Measurements from ENCODE around the gene CITED1.

The CITED1 gene

DNA sequence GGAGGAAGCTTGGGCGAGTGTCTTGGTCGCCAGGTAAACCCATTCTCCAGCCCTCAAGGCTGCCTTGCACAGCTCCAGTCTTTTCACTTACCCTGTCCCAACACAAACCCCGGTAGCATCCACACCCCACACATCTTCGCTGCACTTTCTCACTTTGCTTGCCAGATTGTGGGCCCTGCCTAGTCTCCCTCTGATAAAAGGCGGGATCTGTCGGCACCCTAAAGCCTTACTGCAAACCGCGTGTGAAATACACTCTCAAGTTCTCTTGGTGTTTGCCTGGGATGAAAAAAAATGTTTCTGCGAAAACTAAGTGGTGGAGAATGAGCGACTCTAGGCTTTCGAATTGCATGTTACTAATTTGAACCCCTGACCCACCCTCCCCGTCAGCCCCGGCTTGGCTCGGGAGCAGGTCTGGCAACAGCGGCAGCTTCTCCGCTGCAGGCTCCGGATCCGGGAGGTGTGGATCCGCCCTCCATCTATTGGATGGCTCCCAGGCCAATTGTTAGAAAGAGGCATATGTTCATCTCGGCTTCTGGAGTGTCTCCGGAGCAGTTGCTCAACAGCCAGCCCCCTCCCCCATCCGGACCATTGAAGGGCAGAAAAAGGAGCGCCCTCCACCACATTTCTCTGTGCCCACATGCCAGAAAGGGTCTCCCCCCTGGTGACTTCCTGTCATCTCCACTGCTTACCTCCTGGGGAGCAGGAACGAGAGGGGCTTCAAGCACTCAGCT is 3.0 kb upstream of the CITED1 start:
- DNase-seq: peak in 1 of 4 experiments; percentile 1

DNA sequence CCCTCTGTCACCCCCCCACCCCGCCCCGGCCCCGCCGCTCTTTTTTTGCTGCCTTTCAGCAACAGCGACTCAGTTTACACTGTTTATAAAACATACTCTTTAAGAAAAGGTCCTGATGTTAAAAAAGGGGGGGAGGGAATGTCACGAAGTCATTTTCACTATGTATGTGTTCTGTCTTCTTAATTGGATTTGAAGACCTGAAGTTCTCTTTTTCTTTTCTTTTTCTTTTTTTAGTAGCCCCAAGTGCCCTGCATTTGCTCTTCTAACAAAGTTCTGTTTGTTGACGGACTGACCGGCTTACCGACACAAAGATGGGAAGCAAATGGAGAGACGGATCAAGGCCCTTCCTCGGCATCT is 2.5 kb upstream of the CITED1 start:
- no peak for DNase-seq

DNA sequence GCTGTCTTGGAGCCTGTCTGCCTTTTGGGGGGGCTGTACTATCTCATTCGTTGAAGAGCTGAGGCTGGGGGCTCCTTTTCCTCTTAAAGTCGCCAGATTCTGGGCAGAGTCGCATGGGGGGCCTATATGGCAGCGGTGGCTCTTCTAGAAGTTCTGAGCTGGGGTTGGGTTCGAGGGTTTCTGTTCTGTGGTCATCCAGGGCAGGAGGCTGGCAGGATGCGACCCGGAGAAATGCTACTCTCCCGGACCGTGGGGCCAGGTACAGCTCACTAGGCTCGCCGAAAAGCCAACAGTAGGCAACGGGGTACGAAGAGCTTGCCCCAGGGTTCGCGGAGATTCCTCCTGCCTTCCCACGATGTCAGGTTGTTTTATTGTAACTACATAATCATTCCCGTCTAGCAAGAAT is 1.9 kb upstream of the CITED1 start:
- no peak for DNase-seq

DNA sequence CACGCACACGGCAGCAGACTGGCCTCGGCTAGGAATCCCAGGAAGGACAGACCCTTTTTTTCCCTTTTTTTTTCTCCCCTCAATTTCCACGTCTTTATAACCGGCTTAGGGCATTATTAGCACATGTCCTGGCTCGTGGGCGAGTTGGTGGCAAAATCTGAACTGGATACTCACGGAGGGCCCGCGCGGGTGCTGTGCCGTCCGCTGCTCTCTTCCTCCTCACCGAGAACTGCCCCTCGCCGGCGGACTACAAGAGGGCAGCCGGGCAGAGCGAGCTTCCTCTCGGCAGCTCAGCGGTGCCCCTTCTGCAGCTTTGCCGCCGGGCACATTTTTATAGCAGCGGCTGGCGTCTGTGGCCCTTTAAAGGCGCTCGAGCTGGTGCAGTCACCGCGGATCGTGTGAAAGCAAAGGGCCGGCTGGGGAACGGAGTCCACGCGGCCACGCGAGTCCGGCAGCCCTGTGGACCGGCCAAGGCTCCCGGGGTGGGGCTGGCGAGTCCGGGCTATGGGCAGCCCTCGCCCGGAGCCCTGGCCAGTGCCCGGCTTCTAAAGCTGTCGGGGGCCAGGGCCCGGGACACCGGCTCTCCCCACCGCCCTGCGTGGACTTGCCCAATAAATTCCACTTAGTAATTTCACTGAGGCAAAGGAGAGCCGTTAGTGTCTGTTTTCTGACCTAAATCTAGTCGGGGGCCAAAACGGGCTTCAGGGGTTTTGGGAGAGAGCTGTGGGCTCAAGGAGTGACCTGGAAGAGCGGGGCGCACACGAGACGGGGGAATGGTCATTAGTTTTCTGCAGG is 1.3 kb upstream of the CITED1 start:
- DNase-seq: peak in 1 of 4 experiments; percentile 5

DNA sequence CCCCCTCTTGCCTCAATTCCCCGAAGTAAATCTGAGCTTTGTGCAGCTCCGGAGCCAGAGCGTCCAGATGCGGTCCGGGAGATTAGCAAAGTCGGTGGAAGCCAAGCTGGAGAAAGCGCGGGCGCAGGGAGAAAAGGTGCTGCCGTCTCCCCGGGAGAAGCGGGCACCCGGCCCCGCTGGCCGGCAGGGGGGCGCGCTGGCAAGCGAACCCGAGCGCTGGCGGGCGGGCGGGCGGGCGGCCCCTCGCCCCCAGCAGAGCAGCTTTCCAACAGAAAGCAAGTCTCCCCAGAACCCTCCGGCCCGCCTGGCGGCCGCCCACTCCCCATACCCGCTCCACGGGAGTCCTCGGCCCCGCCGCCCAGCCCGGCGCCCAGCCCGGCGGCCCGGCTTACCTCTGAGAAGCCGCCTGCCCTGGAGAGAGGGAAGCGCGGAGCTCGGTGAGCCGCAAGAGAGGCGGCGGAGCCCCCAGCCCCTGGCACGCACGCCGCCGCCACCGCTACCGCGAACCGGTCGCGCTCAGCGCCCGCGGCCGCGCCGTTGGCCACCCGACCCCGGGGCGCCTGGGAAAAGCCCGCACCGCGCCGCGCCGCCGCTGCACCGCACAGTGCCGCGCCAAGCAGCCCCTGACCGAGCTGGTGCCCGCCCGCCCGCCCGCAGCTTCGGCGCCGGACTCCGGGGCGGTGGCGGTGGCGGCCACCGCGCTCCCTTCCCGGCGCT is 529 bp upstream of the CITED1 start:
- no peak for DNase-seq

DNA sequence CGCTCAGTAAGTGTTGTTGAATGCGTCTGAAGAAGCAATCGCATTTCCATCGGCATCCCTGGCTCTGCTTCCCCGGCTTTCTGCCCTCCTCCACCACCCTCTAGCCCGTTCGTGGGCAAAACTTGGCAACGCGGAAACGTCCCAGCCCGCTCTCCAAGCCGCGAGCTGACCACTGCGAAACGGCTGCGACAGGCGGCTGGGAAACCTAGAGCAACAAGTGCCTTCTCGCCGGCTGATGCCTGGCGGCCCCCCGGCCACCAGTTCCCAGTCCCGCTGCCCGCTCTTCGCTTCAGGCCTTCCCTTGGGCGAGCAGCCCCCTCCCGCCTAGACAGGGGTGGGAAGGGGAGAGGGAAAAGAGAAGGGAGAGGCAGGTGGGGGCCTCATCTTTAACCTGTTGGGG is 837 bp downstream of the CITED1 start:
- DNase-seq: no peak

DNA sequence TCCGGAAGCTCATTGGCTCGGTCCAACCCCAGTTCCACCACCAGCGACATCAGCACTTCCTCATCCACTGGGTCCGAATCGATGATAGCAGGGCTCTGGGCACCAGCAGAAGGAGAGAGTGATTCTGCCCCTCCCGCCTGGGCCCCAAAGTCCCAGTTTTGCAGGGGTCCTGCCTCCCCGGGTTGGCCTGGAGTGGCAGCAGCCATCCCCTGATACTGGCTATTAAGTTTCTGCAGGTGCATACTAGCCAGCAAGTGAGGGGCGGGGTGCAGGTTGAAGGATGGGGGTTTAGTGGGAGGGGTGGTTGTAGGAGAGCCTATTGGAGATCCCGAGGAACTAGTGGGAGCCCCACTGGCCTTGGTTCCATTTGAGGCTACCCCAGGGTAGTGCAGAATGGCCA is 3.9 kb downstream of the CITED1 start:
- no peak for DNase-seq

DNA sequence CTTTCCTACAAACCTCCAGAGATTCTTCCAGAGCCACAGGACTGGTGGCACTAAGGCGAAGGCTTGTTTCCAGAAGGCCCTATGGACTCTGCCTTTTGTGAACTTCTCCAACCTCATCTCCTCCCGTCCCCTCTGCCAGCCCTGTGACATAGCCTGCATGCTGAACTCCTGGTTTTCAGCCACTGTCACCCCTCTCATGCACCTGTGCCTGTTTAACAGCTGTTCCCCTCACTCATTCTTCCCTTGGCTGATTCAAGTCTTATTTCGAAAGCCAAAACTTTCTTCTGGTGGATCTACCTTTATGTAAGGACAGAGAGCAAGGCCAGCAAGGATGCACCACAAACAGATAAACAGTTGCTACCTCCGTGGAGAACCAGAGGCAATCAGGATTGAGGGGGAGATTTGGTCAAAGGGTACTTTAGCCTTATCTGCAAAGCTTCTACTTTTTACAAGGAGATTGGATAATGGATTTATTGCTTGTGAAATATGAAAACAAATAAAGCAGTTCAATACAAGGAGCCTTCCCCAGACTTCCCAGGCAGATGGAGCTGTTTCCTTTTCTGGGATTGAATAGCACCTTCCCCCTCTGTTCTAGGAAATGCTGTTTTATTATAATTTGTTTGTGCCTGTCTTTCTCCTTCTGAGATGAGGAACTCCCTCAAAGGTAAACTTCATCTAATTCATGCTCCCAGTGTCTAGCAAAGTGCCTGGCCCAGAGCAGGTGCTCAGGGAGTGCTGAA is 5.7 kb downstream of the CITED1 start:
- DNase-seq: no peak

DNA sequence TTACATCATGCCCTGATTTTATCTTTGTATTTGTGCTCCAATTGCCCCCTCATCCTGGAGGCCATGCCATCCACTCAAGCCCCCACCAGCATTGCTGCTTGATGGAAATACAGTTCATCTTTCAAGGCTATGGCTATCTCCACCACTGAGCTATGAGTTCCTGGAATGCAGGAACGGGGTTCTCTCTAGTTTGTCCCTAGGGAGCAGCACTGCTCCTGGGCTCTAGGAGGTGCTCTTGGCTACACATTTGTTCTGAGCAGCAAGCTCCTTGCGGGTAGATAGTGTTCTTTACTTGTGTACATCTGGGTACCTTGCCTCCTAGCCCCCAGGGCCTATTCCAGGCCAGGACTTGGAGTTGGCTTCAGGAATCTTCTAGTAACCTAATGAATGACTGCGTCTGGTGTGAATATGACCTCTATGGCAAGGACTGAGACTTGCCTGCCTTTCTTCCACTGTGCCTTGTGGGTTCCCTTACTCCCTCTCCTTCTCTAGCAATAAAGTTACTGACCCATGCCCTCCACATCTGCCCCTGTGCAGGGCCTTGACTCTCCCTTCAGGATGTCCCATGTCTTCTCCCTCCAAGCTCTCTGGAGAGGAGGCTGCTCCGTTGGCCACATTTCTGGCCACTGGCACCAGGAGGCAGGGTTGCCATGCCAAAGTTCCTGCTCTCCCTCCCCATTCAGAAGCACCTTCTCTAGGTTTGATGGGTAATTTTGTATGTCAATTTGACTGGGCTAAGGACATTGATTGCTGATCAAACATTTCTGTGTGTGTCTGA is 7.6 kb downstream of the CITED1 start:
- DNase-seq: peak in 1 of 4 experiments; percentile 0

DNA sequence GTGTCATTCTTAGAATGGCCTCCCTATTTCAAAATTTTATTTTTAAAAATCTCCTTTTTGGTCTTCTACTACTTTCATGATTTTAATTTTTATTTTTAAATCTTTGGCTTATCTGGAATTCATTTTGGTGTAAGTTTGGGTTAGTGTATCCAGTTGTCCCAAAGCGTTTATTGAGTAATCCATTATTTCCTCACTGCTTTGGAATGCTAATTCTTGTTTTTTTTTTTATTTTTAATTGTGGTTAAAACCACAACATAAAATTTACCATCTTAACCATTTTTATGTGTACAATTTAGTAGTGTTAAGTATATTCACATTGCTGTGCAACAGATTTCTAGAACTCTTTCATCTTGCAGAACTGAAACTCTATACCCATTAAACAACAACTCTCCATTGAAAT is 8.7 kb downstream of the CITED1 start:
- DNase-seq: no peak

DNA sequence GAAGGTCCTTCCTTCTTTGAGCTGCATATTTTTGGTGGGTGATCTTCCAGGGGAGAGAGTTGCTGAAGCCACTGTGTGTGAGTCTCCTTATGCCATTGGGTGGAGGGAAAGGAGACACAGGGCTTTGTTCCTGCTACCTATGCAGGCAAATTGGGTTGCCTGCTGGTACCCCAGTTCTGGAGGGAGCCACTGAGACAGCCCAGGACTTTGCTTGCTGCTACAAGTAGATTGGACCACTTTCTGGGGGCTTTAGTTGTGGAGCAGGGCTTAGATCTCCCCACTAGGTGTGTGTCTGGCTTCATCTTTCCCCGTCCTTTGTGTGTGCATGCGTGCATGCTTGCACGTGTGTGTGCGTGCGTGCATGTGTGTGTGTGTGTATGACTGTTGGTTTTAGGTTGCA is 10.0 kb downstream of the CITED1 start:
- DNase-seq: no peak

DNA sequence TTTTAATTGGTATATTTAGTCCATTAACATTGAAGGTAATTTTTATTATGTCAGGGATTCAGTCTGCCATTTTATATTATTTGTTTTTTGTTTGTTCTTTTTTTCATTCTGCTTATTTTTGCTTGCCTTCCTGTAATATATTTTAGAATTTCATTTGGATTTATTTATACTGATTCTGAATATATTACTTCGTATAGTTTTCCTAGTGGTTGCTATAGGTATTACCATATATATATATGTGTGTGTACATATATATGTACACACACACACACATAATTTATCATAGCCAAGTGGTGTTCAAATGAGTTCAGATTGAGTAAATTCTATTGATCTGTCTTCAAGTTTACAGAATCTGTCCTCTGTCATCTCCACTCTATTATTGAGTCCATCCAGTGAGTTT is 11.2 kb downstream of the CITED1 start:
- DNase-seq: no peak

DNA sequence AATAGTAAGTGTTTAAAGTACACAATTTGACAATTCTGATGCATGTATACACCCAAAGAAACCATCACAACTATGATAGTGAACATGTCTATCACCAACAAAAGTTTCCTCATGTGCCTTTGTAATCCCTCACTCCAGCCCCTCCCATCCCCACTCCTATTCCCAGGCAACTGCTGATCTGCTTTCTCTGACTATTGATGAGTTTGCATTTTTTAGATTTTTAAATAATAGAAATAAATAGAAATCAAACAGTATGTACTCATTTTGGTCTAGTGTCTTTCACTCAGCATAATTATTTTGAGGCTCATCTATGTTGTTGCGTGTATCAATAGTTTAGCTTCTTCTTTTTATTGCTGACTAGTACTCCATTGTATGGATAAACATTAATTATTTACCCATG is 23.4 kb downstream of the CITED1 start:
- DNase-seq: no peak

DNA sequence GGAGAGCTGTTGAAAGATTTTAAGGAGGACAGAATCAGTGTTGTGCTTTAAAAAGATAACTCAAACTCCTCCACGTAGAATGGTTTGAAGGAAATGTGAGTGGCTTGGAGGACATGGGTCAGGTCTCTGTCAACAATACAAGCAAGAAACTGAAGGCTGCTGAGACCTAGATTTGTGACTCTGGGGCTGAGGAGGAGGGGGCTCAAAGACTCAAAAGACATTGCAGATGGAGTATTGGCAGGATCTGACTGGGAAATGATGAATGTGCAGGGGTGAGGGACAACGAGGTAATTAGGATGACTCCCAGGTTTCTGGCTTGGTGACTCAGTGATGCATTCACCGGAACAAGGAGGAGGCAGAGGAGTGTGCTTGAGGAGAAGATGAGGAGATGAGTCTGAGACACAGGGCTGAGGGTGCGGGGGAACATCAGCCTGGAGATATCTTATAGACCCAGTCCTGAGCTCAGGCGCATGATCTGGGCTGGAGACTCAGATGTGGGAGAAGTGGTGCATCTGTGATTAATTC is 25.3 kb downstream of the CITED1 start:
- no peak for DNase-seq

DNA sequence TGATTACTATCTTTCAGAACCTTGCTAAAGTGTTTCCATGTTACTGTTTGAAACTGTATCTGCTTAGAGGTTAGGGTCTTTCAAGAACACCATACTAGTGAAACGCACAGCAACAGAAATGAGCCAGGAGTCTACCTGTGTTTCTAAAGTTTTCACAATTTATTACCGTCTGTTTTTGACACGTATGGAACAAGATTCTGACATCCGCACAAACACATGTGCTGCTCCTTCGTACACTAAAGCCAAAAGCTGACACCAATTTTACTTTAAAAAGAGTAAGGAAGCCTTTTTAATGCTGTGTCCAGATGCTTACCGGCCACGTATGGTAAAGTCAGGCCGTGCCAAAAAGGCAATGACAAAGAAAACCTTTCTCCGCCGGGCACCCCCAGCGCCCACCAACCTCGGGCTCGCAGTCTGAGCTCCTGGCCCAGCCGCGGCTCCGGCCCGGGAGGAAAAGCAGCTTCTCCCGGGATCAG is 29.2 kb downstream of the CITED1 start:
- DNase-seq: no peak

DNA sequence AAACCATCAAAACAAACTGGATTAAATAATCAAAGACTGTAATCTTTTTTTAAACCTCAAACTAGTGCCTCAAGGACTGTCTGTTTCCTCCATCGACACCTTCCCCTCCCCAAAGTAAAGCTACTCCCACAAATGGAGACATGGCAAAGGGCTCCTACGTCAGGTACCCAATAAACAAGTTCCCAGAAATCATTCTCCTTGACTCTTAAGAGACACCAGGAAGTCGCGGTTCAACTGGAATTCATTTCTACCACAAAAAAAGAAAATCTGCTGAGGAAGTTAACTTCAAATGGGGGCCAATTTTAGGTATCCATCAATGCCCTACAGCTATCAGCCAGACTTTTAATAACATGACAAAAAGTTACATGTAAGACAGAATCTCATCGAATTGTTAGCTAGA is 31.2 kb downstream of the CITED1 start:
- no peak for DNase-seq

DNA sequence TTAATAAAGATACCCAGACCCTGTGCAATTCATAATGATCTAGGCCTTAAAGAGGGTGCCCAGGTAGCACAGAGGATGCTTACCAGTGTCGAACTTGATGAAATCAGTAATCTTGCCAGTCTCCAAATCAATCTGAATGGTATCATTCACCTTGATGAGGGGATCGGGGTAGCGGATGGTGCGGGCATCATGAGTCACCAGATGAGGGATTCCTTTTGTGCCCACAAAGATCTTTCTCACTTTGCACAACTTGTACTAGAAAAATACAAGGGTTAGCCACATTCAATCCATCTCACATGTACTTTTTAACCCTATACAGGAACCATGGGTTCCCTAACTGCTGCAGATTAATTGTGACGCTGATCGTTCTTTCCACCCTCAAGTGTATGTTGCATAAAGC is 32.0 kb downstream of the CITED1 start:
- no peak for DNase-seq

DNA sequence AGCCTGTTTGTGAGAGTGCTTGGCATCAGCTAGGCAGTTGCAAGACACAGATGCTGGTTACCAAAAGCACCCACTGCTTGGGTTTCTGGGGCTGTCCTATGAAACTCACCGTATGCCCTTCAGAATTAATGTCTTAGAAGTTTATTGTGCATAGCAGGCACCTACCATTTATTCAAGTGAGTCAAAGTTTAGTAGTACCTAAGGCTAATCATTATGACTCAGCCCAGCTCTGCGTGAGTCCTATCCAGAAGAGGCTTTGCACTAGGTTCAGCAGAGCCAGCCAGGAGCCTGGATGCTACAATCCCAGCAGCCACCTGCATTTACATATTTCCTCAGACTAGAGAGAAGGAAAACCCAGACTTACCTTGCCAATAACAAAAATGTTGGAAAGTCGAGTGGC is 32.8 kb downstream of the CITED1 start:
- DNase-seq: no peak

DNA sequence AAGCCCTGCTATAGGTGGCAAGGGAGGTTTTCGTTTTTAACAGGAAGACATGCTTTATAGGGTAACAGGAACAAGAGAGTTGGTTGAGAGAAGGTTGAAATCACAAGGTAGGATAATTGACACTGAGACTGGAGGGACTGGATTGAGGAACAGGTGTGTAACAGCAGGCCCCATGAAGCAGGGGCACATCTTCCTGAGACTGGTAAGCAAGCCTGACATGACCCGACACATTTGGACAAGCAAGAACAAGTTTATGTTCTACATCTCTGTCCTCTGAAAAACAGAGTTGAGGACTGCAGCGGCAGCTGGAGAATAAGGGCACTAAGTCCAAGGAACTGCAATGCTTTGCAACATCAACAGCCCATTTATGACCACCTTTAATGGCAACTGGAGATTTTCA is 33.9 kb downstream of the CITED1 start:
- no peak for DNase-seq

DNA sequence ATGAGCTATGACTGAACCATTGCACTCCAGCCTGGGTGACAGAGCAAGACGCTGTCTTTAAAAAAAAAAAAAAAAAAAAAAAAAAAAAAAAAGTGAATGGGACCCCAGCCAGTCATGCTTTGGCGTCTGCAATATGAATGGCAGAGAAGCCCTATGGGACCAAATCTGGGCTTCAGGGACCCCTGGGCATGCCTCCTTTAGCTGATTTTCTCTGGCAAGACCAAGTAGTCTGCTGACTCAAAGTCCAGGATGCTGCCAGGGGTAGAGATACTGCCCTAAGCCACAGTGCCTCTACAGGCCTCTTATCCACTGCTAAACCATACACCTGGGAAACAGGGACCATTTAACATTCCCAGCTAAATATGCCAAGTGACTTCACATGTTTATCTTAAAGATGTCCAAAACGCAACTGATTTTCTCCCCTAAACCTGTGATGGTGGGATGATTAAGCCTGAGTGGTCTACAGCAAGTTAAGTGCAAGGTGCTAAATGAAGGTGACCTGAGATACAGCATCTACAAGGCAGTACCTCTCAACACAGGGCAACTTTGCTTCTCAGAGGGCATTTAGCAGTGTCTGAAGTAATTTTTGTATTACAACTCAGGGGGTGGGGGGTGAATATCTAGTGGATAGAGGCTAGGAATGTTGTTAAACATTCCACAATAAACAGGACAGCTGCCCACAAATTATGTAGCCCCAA is 34.5 kb downstream of the CITED1 start:
- DNase-seq: no peak

DNA sequence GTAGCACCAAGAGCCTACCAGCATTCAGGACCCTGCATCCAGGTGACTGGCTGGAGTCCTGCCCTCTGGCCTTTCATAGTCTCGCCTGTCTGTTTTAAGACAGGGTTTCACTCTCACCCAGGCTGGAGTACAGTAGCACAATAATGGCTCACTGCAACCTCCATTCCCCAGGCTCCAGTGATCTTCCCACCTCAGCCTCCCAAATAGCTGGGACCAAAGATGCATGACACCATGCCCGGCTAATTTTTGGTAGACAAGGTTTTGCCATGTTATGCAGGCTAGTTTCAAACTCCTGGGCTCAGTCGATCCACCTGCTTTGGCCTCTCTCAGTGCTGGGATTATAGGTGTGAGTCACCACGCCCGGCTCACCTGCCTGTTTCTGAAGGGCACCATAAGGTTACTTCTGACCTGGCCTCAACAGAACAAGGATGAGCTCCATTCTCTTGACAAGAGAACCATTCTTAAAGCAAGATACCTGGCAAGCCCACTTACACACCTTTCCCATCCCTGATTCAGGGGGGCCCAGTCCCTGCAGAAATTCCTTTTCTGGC is 35.3 kb downstream of the CITED1 start:
- no peak for DNase-seq

All from activated naive CD4-positive, alpha-beta T cell (primary cell).